Upper lobe of right lung (tissue), 1 donor: ENCODE measurements around the gene VAV3. TPM values are rescaled to one million over a fixed set of nuclear protein-coding genes. Genes with fewer than 3 reads are reported as not detected.
"Not testable (repeated sequence)": the region's sequence is repeated elsewhere in the genome, so short reads cannot be mapped to it uniquely, and the experiment has no call there.

Source experiments
- ATAC-seq: fragments of 200-7000 bp; cut with Tn5 transposase; one replicate; pipeline ENCODE4 v1.9.1; 2020; ENCODE audit warnings: mild to moderate bottlenecking, moderate library complexity
- DNase-seq: peaks from one replicate; pipeline ENCODE4 v3.0.0-alpha.2; 2020
- H3K27ac ChIP-seq: fragments of 200-600 bp; one replicate; pipeline ENCODE4 v1.8.0; 2022
- H3K27me3 ChIP-seq: fragments of 200-600 bp; one replicate; pipeline ENCODE4 v1.8.0; 2022; ENCODE audit warnings: mild to moderate bottlenecking
- H3K36me3 ChIP-seq: fragments of 200-600 bp; one replicate; pipeline ENCODE4 v1.8.0; 2022
- H3K4me1 ChIP-seq: fragments of 200-600 bp; one replicate; pipeline ENCODE4 v1.8.0; 2022
- H3K4me3 ChIP-seq: fragments of 200-600 bp; one replicate; pipeline ENCODE4 v1.8.0; 2022; ENCODE audit warnings: mild to moderate bottlenecking
- H3K9me3 ChIP-seq: fragments of 200-600 bp; one replicate; pipeline ENCODE4 v1.8.0; 2022
- intact Hi-C: fragments of 100-400 bp; cut with DNase I; formaldehyde crosslinking; loops from one replicate; pipeline ENCODE4 v1.11.0; 2022
- total RNA-seq: library from RNA; stranded (reverse); fragmentation: NEBNext Ultra II Directional; extraction: Animal tissue kit (Norgen Biotek cat#: 25700); gene quantifications from one replicate; pipeline ENCODE4 v1.2.1, GENCODE V29; 2021
- TF ChIP-seq, protein P1 (sequence below): fragments of 200-600 bp; IDR thresholded peaks from one replicate; pipeline ENCODE4 v1.8.0; 2022; ENCODE audit warnings: antibody characterized with exemption
- donor health status: DM: no; HTN: yes; CAD: no; lungs with severe emphysema.

VAV3 gene
- total RNA-seq, 1 donor from 2014 or later = 8.5 TPM

DNA sequence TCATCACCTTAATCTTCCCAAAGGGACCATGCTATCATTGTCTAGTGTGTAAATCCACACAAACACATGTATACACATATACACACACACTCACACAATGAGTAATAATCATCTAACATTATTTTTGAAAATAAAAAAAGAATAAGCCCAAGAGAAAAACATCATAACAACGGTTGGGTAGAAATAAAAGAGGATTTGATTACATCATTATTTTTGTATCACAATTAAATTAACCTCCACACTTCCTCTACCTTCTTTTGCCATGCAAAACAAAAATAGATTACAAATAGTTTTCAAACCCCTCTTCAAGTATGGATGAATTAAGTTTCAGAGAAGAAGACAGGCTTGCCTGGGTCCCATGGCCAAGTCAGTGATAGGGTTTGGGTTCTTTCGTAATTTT, 238.1 kb downstream of the VAV3 start:
- Histone ChIP-seq H3K4me3 (no peak overlapping the region), H3K36me3 (no peaks in the 10 kb centered on the region), H3K9me3 (no peaks in the 10 kb centered on the region), H3K27me3 (no peaks in the 10 kb centered on the region), H3K4me1 (no peaks in the 10 kb centered on the region), H3K27ac (no peak overlapping the region)
- TF ChIP-seq, protein P1, sequence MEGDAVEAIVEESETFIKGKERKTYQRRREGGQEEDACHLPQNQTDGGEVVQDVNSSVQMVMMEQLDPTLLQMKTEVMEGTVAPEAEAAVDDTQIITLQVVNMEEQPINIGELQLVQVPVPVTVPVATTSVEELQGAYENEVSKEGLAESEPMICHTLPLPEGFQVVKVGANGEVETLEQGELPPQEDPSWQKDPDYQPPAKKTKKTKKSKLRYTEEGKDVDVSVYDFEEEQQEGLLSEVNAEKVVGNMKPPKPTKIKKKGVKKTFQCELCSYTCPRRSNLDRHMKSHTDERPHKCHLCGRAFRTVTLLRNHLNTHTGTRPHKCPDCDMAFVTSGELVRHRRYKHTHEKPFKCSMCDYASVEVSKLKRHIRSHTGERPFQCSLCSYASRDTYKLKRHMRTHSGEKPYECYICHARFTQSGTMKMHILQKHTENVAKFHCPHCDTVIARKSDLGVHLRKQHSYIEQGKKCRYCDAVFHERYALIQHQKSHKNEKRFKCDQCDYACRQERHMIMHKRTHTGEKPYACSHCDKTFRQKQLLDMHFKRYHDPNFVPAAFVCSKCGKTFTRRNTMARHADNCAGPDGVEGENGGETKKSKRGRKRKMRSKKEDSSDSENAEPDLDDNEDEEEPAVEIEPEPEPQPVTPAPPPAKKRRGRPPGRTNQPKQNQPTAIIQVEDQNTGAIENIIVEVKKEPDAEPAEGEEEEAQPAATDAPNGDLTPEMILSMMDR = no peak
- intact Hi-C loops = no loop called here
- DNase-seq = no peak
- no peak for ATAC-seq

DNA sequence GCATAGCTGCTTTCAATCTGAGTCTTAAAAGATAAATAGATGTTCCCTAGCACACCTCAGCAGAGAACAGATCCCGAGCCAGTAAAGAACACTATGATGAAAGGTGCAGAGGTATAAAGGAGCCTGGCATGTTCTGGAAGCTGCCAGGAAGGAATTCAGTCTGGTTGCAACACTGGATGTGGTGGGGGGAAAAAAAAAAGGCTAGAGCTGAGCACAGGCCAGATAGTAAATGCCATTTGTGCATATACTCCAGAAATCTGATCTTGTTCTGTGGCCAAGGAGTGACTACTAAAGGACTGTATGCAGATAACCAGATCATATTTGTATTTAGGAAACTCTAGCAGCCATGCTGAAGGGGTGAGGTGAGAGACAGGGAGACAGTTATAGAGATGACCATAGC, 240.3 kb downstream of the VAV3 start:
- Histone ChIP-seq H3K36me3 (no peaks in the 10 kb centered on the region), H3K27ac (no peak overlapping the region), H3K4me3 (no peak overlapping the region), H3K27me3 (no peaks in the 10 kb centered on the region), H3K4me1 (no peaks in the 10 kb centered on the region), H3K9me3 (no peaks in the 10 kb centered on the region)
- DNase-seq (no peak), ATAC-seq (no peak)
- TF ChIP-seq, protein P1 = no peak
- intact Hi-C loops = no loop called here

DNA sequence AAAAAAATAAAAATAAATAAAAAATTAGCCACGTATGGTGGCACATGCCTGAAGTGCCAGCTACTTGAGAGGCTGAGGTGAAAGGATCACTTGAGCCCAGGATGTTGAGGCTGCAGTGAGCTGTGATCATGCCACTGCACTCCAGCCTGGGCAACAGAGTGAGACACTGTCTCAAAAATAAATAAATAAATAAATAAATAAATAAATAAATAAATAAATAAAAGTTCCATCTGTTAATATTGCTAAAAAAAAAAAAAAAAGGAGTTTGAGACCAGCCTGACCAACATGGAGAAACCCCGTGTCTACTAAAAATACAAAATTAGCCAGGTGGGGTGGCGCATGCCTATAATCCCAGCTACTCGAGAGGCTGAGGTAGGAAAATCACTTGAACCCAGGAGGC, 244.8 kb downstream of the VAV3 start:
- H3K9me3 ChIP-seq, H3K4me3 ChIP-seq, DNase-seq, intact Hi-C loops, H3K4me1 ChIP-seq, H3K27ac ChIP-seq, H3K27me3 ChIP-seq, H3K36me3 ChIP-seq, ATAC-seq: not testable (repeated sequence)

DNA sequence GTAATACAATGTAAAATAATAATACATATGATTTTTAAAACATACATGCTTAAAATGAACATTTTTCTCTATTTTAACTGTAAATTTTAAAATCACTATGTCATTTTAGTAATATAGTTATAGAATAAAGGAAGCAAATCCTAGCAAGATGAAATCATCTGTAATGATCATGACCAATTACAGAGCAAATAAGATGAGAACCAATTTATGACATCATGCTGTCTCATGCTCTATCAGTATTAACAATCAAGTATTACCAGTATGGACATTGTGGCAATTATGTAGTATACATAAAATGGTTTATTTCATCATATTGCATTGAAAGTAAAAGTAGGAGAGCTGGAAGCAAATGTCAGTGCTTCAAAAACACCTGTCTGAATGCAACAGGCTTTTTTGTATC, 255.0 kb downstream of the VAV3 start:
- Histone ChIP-seq H3K27ac (no peak overlapping the region), H3K4me3 (no peak overlapping the region), H3K4me1 (no peaks in the 10 kb centered on the region), H3K9me3 (no peaks in the 10 kb centered on the region), H3K27me3 (no peaks in the 10 kb centered on the region), H3K36me3 (no peaks in the 10 kb centered on the region)
- ATAC-seq (no peak), DNase-seq (no peak)
- TF ChIP-seq, protein P1 = no peak
- intact Hi-C loops = no loop called here

DNA sequence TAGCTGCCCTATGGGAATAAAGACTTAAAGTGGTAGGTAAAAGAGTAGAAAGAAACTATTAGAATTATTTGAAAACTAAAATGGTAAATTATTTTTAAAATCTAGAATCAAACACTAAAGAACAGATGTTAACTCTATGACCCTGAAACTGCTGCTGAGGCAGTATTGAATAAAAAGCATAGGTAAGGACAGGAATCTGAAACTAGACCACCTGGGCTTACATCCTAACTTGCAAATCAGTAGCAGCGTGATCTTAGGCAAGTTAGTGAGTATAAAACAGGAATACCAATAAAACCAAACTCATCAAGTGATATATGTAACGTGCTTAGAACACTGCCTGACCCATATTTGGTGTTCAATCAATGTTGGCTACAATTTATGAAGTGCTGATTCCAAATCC, 257.9 kb downstream of the VAV3 start:
- DNase-seq (no peak), ATAC-seq (no peak)
- H3K27ac ChIP-seq = no peak overlapping the region
- H3K4me1 ChIP-seq = no peaks in the 10 kb centered on the region
- no peaks in the 10 kb centered on the region for H3K36me3 ChIP-seq
- intact Hi-C loops = no loop called here
- no peaks in the 10 kb centered on the region for H3K27me3 ChIP-seq
- H3K4me3 ChIP-seq = no peak overlapping the region
- TF ChIP-seq, protein P1 = no peak
- H3K9me3 ChIP-seq = no peaks in the 10 kb centered on the region

DNA sequence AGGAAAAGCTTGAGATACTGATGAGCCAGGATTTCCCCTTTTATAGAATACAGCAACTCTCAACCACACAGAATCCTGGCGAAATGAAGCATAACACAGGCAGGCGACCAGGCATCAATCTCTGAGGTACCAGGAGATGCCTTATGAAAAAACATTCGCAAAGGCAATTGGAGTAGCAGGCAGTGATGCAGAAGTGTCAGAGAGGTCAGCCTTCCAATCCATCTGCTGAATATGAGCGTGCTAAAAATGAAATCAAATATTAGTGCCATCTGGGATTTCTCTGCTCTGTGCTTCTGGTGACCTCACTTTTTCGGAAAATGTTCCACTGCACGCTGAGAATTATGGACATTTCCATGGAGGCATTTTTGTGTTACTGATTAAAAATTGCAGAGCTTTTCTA, 258.8 kb downstream of the VAV3 start:
- no peaks in the 10 kb centered on the region for H3K27me3 ChIP-seq
- no peaks in the 10 kb centered on the region for H3K4me1 ChIP-seq
- TF ChIP-seq, protein P1 = no peak
- no peaks in the 10 kb centered on the region for H3K36me3 ChIP-seq
- no peaks in the 10 kb centered on the region for H3K9me3 ChIP-seq
- intact Hi-C loops = no loop called here
- no peak overlapping the region for H3K4me3 ChIP-seq
- H3K27ac ChIP-seq = no peak overlapping the region
- DNase-seq (no peak), ATAC-seq (no peak)
